Stomach (tissue), 9 donors: ENCODE measurements around the gene ATXN2L. TPM values are rescaled to one million over a fixed set of nuclear protein-coding genes. Genes with fewer than 3 reads are reported as not detected.

Experiments
- DNase-seq, 2 donors: peaks; one replicate each; pipeline versions ENCODE4 v3.0.0 to v3.0.0-alpha.2; 2013 to 2019
- H3K27ac ChIP-seq, 5 donors: fragments of 200-600 bp in 4 of 5; sonication (generic) in 4 of 5; one replicate each; pipeline ENCODE4 v1.5.1; 2013 to 2019; ENCODE audit warnings: mild to moderate bottlenecking in 1 of 5, moderate library complexity in 1 of 5
- H3K27me3 ChIP-seq, 3 donors: fragments of 200-600 bp; sonication (generic); one replicate each; pipeline ENCODE4 v1.5.1; 2017 to 2019; ENCODE audit warnings: mixed run types in 1 of 3
- H3K36me3 ChIP-seq, 4 donors: fragments of 200-600 bp; sonication (generic); 1 replicate in 3 of 4; 2 replicates in 1 of 4; pipeline ENCODE4 v1.5.1; 2016 to 2019
- H3K4me1 ChIP-seq, 4 donors: fragments of 200-600 bp; sonication (generic); one replicate each; pipeline ENCODE4 v1.5.1; 2016 to 2019
- H3K4me3 ChIP-seq, 4 donors: fragments of 200-600 bp; sonication (generic) in 3 of 4; one replicate each; pipeline ENCODE4 v1.5.1; 2016 to 2019; ENCODE audit warnings: mild to moderate bottlenecking in 1 of 4
- H3K9me3 ChIP-seq, 4 donors: fragments of 200-600 bp; sonication (generic); one replicate each; pipeline ENCODE4 v1.5.1; 2016 to 2019
- CTCF ChIP-seq, 7 experiments: fragments of 450-650 bp in 4 of 7; fragments of 200-600 bp in 3 of 7; sonication (generic) in 3 of 7; IDR thresholded peaks; one replicate each; pipeline ENCODE4 v1.5.1; 2016 to 2019; ENCODE audit warnings: antibody characterized with exemption in 7 of 7, control low read depth in 2 of 7, mild to moderate bottlenecking in 1 of 7
- EP300 ChIP-seq: sonication (generic); formaldehyde crosslinking; IDR thresholded peaks from one replicate; pipeline ENCODE4 v1.6.1; 2017; ENCODE audit warnings: antibody characterized with exemption
- POLR2A ChIP-seq, 4 donors: fragments of 450-650 bp; IDR thresholded peaks; one replicate each; pipeline ENCODE4 v1.6.1; 2016; ENCODE audit warnings: antibody characterized with exemption in 4 of 4, control low read depth in 2 of 4, mild to moderate bottlenecking in 1 of 4, moderate library complexity in 1 of 4
- POLR2AphosphoS5 ChIP-seq, 3 donors: sonication (generic); formaldehyde crosslinking; IDR thresholded peaks; one replicate each; pipeline ENCODE4 v1.6.1; 2016; ENCODE audit warnings: antibody characterized with exemption in 3 of 3
- WGBS, 5 donors: extraction: QIAGEN DNeasy Blood & Tissue Kit in 3 of 5; methylation state at CpG; one replicate each; pipeline versions ENCODE4 v1.1.5 to v1.1.7; 2013 to 2018; 5-methylcytosine and 5-hydroxymethylcytosine counted together
- intact Hi-C: fragments of 100-400 bp; cut with DNase I; formaldehyde crosslinking; loops from one replicate; pipeline ENCODE4 v1.15.1; 2023; ENCODE audit warnings: low total_unique reads
- polyA plus RNA-seq, 3 donors: library from polyadenylated mRNA; stranded (reverse); fragments of 200-250 nt; gene quantifications; one replicate each; pipeline ENCODE4 v1.2.3, GENCODE V29; 2013
- total RNA-seq, 5 donors: library from RNA; depleted of rRNA; stranded (reverse); fragments of >200 nt; gene quantifications; one replicate each; pipeline versions ENCODE4 v1.1.0 to v1.2.3, GENCODE V29; 2014 to 2016
- donor health status: healthy with polysubstance abuse.
- donor health status: Bipolar disorder and iron deficiency.
- donor health status: healthy.

The ATXN2L gene
- total and polyA plus RNA-seq, 8 donors, result 24.4 to 644 (median 64.8) TPM

GRCh38 chr16:28872952-28873351 lies 50.2 kb downstream of the ATXN2L start:
- 85 to 91% (median 87%) methylated on average over 15 of the region's 15 CpGs for WGBS, 5 donors
- Histone ChIP-seq H3K36me3 (peaks cover 53 to 76% (median 69%) of the 10 kb centered on the region in 4 donors), H3K4me3 (no peak overlapping the region), H3K4me1 (no peaks in the 10 kb centered on the region), H3K27ac (no peak overlapping the region), H3K9me3 (no peaks in the 10 kb centered on the region), H3K27me3 (no peaks in the 10 kb centered on the region)
- TF ChIP-seq CTCF (IDR thresholded peaks at IDR 0.05) (no peak), POLR2AphosphoS5 (IDR thresholded peaks at IDR 0.05) (no peak)
- intact Hi-C loops, result no loop called here
- no peak for DNase-seq

DNA sequence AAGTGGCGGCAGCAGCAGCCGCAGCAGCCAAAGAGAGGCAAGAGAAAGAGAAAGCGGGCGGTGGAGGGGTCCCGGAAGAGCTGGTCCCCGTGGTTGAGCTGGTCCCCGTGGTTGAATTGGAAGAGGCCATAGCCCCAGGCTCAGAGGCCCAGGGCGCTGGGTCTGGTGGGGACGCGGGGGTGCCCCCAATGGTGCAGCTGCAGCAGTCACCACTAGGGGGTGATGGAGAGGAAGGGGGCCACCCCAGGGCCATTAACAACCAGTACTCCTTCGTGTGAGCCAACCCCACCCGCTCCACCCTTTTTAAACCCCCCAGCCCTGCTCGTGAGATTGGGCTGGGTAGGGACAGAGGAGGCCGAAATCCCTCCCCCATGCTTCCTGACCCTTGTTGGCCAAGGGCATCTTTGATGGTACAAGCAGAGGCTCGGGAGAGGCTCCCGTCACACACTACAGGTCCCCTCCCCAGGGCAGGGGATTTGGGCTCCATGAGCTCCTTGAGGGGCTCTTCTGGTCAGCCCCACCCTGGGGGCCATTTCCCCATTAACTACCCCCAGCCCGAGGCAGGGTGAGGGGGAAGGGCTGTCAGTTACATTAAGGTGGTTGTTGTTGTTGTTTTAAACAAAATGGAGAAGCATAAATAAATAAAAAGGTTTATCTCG lies 50.9 kb downstream of the ATXN2L start:
- no peak for DNase-seq
- Histone ChIP-seq H3K27ac (no peak overlapping the region), H3K36me3 (peaks cover 45 to 68% (median 61%) of the 10 kb centered on the region in 4 donors), H3K27me3 (no peaks in the 10 kb centered on the region), H3K4me1 (peaks cover 0 to 2% (median under 1%) of the 10 kb centered on the region in 4 donors), H3K9me3 (no peaks in the 10 kb centered on the region), H3K4me3 (no peak overlapping the region)
- TF ChIP-seq POLR2AphosphoS5 (IDR thresholded peaks at IDR 0.05) (no peak), CTCF (IDR thresholded peaks at IDR 0.05) (peak in 5 of 7 experiments; percentile 39 to 75 (median 64)), POLR2A (IDR thresholded peaks at IDR 0.05) (no peak), EP300 (no peak)
- intact Hi-C loops, result no loop called here
- WGBS, 5 donors, result 84 to 87% (median 85%) methylated on average over 13 to 18 of the region's 18 CpGs

- Histone ChIP-seq H3K9me3 (no peaks in the 10 kb centered on the region), H3K4me3 (no peak overlapping the region), H3K4me1 (peaks cover 5 to 9% (median 7%) of the 10 kb centered on the region in 4 donors), H3K27ac (no peak overlapping the region), H3K36me3 (peaks cover 38 to 61% (median 54%) of the 10 kb centered on the region in 4 donors), H3K27me3 (no peaks in the 10 kb centered on the region)
- intact Hi-C loops, result no loop called here
- no peak for DNase-seq
- TF ChIP-seq POLR2A (IDR thresholded peaks at IDR 0.05), result no peak
- TF ChIP-seq POLR2AphosphoS5 (IDR thresholded peaks at IDR 0.05), result no peak
- TF ChIP-seq CTCF (IDR thresholded peaks at IDR 0.05), result no peak
- no peak for TF ChIP-seq EP300
- 87 to 97% (median 94%) methylated on average over 6 of the region's 6 CpGs for WGBS, 5 donors
Measured at GRCh38 chr16:28874406-28874805, 51.6 kb downstream of the ATXN2L start.

DNA sequence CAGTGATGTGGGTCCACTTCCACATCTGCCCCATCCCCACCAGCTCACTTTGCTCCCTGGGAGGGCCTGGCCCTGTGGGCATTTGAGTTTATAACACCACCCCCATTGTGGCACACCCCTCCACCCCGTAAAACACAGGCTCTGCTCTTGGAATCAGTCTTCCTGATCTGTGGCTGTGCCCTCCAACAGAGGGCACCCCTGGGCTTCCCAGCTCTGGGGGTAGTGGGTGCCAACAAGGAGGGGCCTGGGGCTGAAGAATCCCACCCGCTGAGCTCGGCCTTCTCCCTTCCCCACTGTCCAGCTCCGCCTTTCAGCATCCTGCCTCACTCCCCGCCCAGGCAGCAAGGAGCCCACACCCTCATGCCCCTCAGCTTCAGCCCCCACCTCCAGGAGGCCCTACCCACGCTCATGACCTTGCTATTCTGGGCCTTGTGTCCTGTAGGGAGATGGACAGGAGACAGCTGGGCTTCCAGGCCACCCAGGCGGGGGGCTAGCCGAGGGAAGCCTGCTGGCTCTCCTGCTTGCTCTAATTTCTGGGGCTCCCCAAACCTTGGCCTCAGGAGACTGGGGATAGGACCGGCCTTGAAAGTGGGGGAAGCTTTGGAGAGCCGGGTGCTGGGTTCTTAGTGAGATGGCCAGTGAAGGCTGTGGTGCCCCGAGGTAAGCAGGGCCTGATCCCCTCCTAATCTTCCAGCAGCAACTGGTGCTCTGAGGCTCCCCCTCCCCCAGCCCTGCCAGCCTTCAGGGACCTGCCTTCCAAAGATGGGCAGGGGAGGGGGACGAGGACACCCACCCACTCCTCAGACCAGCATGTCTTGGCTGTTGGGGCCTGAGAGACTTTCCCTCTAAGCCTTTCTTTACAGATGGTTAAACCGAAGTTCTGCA lies 52.6 kb downstream of the ATXN2L start:
- TF ChIP-seq POLR2AphosphoS5 (IDR thresholded peaks at IDR 0.05), result no peak
- no peak for TF ChIP-seq CTCF (IDR thresholded peaks at IDR 0.05)
- no peak for TF ChIP-seq EP300
- no peak for TF ChIP-seq POLR2A (IDR thresholded peaks at IDR 0.05)
- no peaks in the 10 kb centered on the region for H3K9me3 ChIP-seq
- peaks cover 29 to 51% (median 44%) of the 10 kb centered on the region in 4 donors for H3K36me3 ChIP-seq
- intact Hi-C loops, result no loop called here
- no peak for DNase-seq
- no peak overlapping the region for H3K4me3 ChIP-seq
- no peak overlapping the region for H3K27ac ChIP-seq
- peaks cover 0 to 5% (median 0%) of the 10 kb centered on the region in 3 donors for H3K27me3 ChIP-seq
- whole genome bisulfite sequencing, 5 donors, result 56 to 70% (median 63%) methylated on average over 13 of the region's 13 CpGs
- H3K4me1 ChIP-seq, result peaks cover 11 to 18% (median 15%) of the 10 kb centered on the region in 4 donors
